Body of pancreas (tissue), 4 donors: ENCODE results near the gene TEX29. TPM values are rescaled to one million over a fixed set of nuclear protein-coding genes. Genes with fewer than 3 reads are reported as not detected.

Experiments used
- ATAC-seq: fragments of 150-250 bp; one replicate; pipeline ENCODE4 v1.9.1; 2016
- DNase-seq, 4 donors: peaks; one replicate each; pipeline ENCODE4 v3.0.0-alpha.2; 2019
- H3K27ac ChIP-seq, 4 donors: fragments of 200-600 bp; sonication (generic); 1 replicate in 3 of 4; 2 replicates in 1 of 4; pipeline versions ENCODE4 v1.5.1 to v1.6.1; 2016 to 2019; ENCODE audit warnings: mild to moderate bottlenecking in 1 of 4, mixed read lengths in 1 of 4, moderate library complexity in 1 of 4
- H3K27me3 ChIP-seq, 2 donors: fragments of 200-600 bp; sonication (generic); one replicate each; pipeline ENCODE4 v1.6.0; 2016; ENCODE audit warnings: mild to moderate bottlenecking in 1 of 2
- H3K36me3 ChIP-seq, 2 donors: fragments of 200-600 bp; sonication (generic); replicated peaks in 1 of 2; 2 replicates each; pipeline ENCODE4 v1.5.1; 2016; ENCODE audit warnings: low read depth in 2 of 2; ENCODE audit not compliant: insufficient read depth in 1 of 2
- H3K4me1 ChIP-seq: fragments of 200-600 bp; sonication (generic); one replicate; pipeline ENCODE4 v1.6.0; 2016
- H3K4me3 ChIP-seq, 2 donors: fragments of 200-600 bp; sonication (generic); 1 replicate in 1 of 2; 2 replicates in 1 of 2; pipeline ENCODE4 v1.5.1; 2016 to 2019
- H3K9me3 ChIP-seq, 3 donors: fragments of 200-600 bp; sonication (generic); 1 replicate in 2 of 3; 2 replicates in 1 of 3; pipeline ENCODE4 v1.5.1; 2016
- POLR2A ChIP-seq, 3 donors: fragments of 450-650 bp; IDR thresholded peaks; one replicate each; pipeline ENCODE4 v1.6.1; 2016; ENCODE audit warnings: antibody characterized with exemption in 3 of 3, mild to moderate bottlenecking in 2 of 3
- WGBS, 2 donors: methylation state at CpG; one replicate each; pipeline ENCODE4 v1.1.5; 2017; 5-methylcytosine and 5-hydroxymethylcytosine counted together
- intact Hi-C: fragments of 100-400 bp; cut with DNase I; formaldehyde crosslinking; loops from one replicate; pipeline ENCODE4 v1.15.1; 2023
- total RNA-seq, 2 donors: library from RNA; depleted of rRNA; stranded (reverse); fragments of >200 nt; gene quantifications; one replicate each; pipeline ENCODE4 v1.1.0, GENCODE V29; 2016
- TF ChIP-seq, protein P1 (sequence below), 7 experiments: fragments of 450-650 bp in 4 of 7; fragments of 200-600 bp in 3 of 7; sonication (generic) in 3 of 7; IDR thresholded peaks; one replicate each; pipeline ENCODE4 v1.5.1; 2016 to 2019; ENCODE audit warnings: antibody characterized with exemption in 7 of 7

The TEX29 gene
- total RNA-seq, 2 donors from 2014 or later, result not detected

DNA sequence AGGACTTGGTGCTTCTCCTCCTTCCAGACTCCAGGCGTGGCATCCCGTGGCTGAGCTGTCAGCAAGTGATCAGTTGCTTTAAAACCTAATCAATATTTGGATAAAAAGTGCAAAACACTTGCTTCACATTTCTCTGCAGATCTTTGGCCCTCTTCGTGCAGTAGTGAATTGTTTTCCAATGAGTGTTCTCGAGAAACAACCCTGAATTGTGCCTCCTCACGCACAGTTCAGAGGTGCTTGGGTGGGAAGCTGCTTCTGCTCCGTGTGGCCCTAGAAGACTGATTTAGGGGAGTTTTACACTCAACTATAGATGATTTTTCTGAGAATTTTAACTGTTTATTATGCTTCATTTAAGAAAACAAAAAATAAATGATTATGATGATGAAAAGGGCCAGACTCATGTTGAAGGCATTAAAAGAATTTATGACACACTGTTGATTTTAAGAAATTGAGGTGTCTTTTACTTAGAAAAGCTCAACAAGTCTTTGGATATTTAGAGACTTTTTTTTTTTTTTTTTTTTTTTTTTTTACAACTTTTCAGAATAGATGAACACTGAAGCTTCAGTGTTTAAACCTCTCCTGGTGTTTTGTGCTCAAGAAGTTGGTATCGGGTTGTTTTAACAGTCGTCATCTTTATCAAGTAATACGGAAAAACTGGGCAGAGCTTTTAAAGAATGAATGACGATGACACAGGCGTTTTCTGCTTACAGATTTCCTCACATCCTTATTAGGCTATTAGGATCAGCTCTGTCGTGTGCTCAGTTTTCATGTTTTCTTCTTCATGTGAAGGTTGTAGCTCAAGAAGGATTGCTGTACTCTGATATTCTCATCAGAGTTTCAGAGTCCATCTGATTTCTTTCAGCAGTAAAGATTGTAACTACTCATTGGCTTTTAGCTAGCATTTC lies 39.5 kb upstream of the TEX29 start:
- Histone ChIP-seq H3K36me3 (peaks cover 0 to 20% of the 10 kb centered on the region in 2 donors), H3K27me3 (no peaks in the 10 kb centered on the region), H3K4me3 (no peak overlapping the region), H3K27ac (peak overlapping the region in 1 of 4 donors; percentile 4), H3K9me3 (no peaks in the 10 kb centered on the region), H3K4me1 (peaks cover 18% of the 10 kb centered on the region)
- TF ChIP-seq, protein P1, sequence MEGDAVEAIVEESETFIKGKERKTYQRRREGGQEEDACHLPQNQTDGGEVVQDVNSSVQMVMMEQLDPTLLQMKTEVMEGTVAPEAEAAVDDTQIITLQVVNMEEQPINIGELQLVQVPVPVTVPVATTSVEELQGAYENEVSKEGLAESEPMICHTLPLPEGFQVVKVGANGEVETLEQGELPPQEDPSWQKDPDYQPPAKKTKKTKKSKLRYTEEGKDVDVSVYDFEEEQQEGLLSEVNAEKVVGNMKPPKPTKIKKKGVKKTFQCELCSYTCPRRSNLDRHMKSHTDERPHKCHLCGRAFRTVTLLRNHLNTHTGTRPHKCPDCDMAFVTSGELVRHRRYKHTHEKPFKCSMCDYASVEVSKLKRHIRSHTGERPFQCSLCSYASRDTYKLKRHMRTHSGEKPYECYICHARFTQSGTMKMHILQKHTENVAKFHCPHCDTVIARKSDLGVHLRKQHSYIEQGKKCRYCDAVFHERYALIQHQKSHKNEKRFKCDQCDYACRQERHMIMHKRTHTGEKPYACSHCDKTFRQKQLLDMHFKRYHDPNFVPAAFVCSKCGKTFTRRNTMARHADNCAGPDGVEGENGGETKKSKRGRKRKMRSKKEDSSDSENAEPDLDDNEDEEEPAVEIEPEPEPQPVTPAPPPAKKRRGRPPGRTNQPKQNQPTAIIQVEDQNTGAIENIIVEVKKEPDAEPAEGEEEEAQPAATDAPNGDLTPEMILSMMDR (IDR thresholded peaks at IDR 0.05), result no peak
- TF ChIP-seq POLR2A (IDR thresholded peaks at IDR 0.05), result no peak
- intact Hi-C loops, result no loop called here
- DNase-seq (no peak), ATAC-seq (no peak)
- WGBS, 2 donors, result 83 to 91% methylated on average over 12 of the region's 12 CpGs

- H3K27ac ChIP-seq, result peak overlapping the region in 2 of 4 donors; percentile 67 to 75
- H3K27me3 ChIP-seq, result no peaks in the 10 kb centered on the region
- peaks cover 18% of the 10 kb centered on the region for H3K4me1 ChIP-seq
- no peak overlapping the region for H3K4me3 ChIP-seq
- intact Hi-C loops, result no loop called here
- H3K36me3 ChIP-seq, result peaks cover 0 to 14% of the 10 kb centered on the region in 2 donors
- WGBS, 2 donors, result 47 to 76% methylated on average over 10 of the region's 10 CpGs
- no peaks in the 10 kb centered on the region for H3K9me3 ChIP-seq
- DNase-seq, result peak in 1 of 4 donors; percentile 11
- TF ChIP-seq POLR2A (IDR thresholded peaks at IDR 0.05), result no peak
- TF ChIP-seq, protein P1 (IDR thresholded peaks at IDR 0.05), result no peak
- ATAC-seq, result no peak
Measured at GRCh38 chr13:111281751-111282311, 38.6 kb upstream of the TEX29 start.

GRCh38 chr13:111282425-111282824 lies 38.0 kb upstream of the TEX29 start:
- Histone ChIP-seq H3K4me3 (no peak overlapping the region), H3K27ac (peak overlapping the region; percentile 19 to 75 (median 47)), H3K4me1 (peaks cover 18% of the 10 kb centered on the region), H3K36me3 (peaks cover 0 to 20% of the 10 kb centered on the region in 2 donors), H3K9me3 (no peaks in the 10 kb centered on the region), H3K27me3 (no peaks in the 10 kb centered on the region)
- intact Hi-C loops, result no loop called here
- 40 to 42% methylated on average over 5 of the region's 5 CpGs for WGBS, 2 donors
- TF ChIP-seq POLR2A (IDR thresholded peaks at IDR 0.05), result no peak
- ATAC-seq (peak; percentile 21), DNase-seq (peak in 3 of 4 donors; percentile 40 to 66 (median 61))

DNA sequence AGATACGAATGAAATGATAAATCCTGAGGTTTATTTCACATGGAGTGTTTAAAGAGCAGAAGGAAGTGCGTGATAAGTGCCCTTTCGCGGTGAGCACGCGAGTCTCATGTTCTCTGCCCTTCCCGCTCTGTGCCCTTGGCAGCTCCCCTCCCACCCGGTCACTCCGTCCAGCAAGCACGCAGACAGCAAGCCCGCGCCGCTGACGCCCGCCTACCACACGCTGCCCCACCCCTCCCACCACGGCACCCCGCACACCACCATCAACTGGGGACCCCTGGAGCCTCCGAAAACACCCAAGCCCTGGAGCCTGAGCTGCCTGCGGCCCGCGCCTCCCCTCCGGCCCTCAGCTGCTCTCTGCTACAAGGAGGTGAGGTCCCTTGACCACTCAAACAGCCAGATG lies 37.4 kb upstream of the TEX29 start:
- Histone ChIP-seq H3K4me3 (no peak overlapping the region), H3K27me3 (no peaks in the 10 kb centered on the region), H3K4me1 (peaks cover 18% of the 10 kb centered on the region), H3K27ac (peak overlapping the region; percentile 19 to 75 (median 47)), H3K36me3 (peaks cover 0 to 19% of the 10 kb centered on the region in 2 donors), H3K9me3 (no peaks in the 10 kb centered on the region)
- 74 to 84% methylated on average over 21 to 23 of the region's 23 CpGs for WGBS, 2 donors
- intact Hi-C loops, result no loop called here
- no peak for ATAC-seq
- no peak for DNase-seq
- no peak for TF ChIP-seq POLR2A (IDR thresholded peaks at IDR 0.05)
- TF ChIP-seq, protein P1 (IDR thresholded peaks at IDR 0.05), result no peak

- Histone ChIP-seq H3K36me3 (peaks cover 0 to 21% of the 10 kb centered on the region in 2 donors), H3K9me3 (no peaks in the 10 kb centered on the region), H3K4me1 (peaks cover 18% of the 10 kb centered on the region), H3K27me3 (no peaks in the 10 kb centered on the region), H3K27ac (no peak overlapping the region), H3K4me3 (no peak overlapping the region)
- no peak for DNase-seq
- no peak for TF ChIP-seq POLR2A (IDR thresholded peaks at IDR 0.05)
- intact Hi-C loops, result no loop called here
- 93 to 94% methylated on average over 9 to 10 of the region's 10 CpGs for WGBS, 2 donors
- no peak for ATAC-seq
Measured at GRCh38 chr13:111283457-111283856, 37.0 kb upstream of the TEX29 start.
